ENCODE data around the gene PTPRC. TPM values are rescaled to one million over a fixed set of nuclear protein-coding genes. Genes with fewer than 3 reads are reported as not detected.

PTPRC gene
- total RNA-seq, 1 experiment from 2014 or later: 0.25 TPM

DNA sequence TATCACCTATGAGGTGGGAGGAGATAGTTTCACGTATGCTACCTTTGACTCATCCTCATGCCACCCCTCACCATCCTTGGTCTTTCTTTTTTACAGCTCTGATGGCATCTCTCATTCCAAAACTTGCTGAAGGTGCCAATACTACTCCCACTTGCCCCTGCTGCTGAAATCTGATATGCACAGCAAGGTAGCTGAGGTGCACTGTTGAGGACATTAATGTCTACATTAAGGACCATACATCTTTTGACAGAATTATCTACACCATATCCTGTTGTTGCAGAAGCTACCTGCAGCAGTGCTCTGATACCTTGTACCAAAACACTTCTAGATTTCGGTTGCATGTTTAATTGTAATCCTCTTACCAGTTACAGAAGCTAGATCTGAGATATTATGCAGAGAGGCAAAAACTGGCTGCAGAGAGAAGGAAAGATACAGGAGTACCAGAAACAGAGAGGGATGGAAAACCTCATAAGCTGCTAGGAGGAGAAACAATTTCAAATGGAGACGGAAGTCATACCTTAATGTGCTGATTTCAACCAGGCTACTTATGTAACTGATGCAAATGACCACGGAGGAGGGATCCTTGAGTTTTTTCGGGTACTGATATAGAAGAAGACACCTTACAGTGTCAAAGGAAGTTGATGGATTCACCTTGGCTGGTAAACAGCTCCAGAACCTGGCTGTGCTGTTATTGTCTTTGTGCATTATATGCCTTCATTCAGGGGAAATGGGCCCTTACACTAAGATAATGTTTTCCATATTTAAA lies 19.3 kb upstream of the PTPRC start:
- Histone ChIP-seq H3K27me3 (replicated peaks; ENCODE audit: control insufficient read depth, insufficient read depth, low read length) (no peaks in the 10 kb centered on the region), H3K4me3 (ENCODE audit: low read depth, low read length) (no peak overlapping the region), H3K9me3 (no peaks in the 10 kb centered on the region), H3K36me3 (ENCODE audit: control insufficient read depth, insufficient read depth, low read length) (no peaks in the 10 kb centered on the region), H3K4me1 (no peaks in the 10 kb centered on the region)
- Mint-ChIP-seq H3K4me3 (ENCODE audit: unreplicated experiment) (no peak overlapping the region), H3K36me3 (ENCODE audit: insufficient read depth, unreplicated experiment) (no peaks in the 10 kb centered on the region), H3K27ac (ENCODE audit: unreplicated experiment) (no peak overlapping the region), H3K27me3 (ENCODE audit: insufficient read depth, unreplicated experiment) (no peaks in the 10 kb centered on the region), H3K9me3 (ENCODE audit: unreplicated experiment) (no peaks in the 10 kb centered on the region), H3K4me1 (ENCODE audit: low read depth, unreplicated experiment) (no peaks in the 10 kb centered on the region)
- DNase-seq: no peak
- TF ChIP-seq CTCF (IDR thresholded peaks at IDR 0.05; ENCODE audit: insufficient read depth in 1 of 2, low read depth in 1 of 2, low read length in 1 of 2, severe bottlenecking in 1 of 2, unreplicated experiment in 1 of 2): no peak
- ChIA-PET POLR2A (no interaction called here), CTCF (no interaction called here)
- BruUV-seq (replicated peaks): no TSS peak
- intact Hi-C loops (cut with micrococcal nuclease; ENCODE audit: unreplicated experiment): no loop called here

DNA sequence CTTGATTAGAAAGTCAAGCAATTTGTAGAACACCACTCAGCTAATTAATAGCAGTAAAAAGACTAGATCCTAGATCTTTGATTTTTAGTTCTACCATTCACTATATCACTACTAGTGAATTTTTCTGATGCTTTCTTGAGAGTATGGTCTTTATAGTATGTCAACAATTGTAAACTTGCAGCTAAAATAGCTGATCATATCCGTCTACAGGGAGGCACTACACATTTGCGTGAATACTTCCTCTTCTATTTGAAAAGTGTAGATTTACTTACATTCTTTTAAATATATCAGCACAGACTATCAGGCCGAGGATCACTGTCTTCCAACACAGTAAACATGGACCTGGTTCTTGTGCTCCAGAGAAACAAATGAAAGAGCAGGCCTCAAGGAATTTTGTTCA lies 18.6 kb upstream of the PTPRC start:
- Histone ChIP-seq H3K4me3 (ENCODE audit: low read depth, low read length) (no peak overlapping the region), H3K27me3 (replicated peaks; ENCODE audit: control insufficient read depth, insufficient read depth, low read length) (no peaks in the 10 kb centered on the region), H3K4me1 (no peaks in the 10 kb centered on the region), H3K9me3 (no peaks in the 10 kb centered on the region), H3K36me3 (ENCODE audit: control insufficient read depth, insufficient read depth, low read length) (no peaks in the 10 kb centered on the region)
- intact Hi-C loops (cut with micrococcal nuclease; ENCODE audit: unreplicated experiment): no loop called here
- CTCF ChIA-PET: no interaction called here
- no peak for TF ChIP-seq CTCF (IDR thresholded peaks at IDR 0.05; ENCODE audit: insufficient read depth in 1 of 2, low read depth in 1 of 2, low read length in 1 of 2, severe bottlenecking in 1 of 2, unreplicated experiment in 1 of 2)
- Mint-ChIP-seq H3K9me3 (ENCODE audit: unreplicated experiment) (no peaks in the 10 kb centered on the region), H3K27ac (ENCODE audit: unreplicated experiment) (no peak overlapping the region), H3K36me3 (ENCODE audit: insufficient read depth, unreplicated experiment) (no peaks in the 10 kb centered on the region), H3K4me3 (ENCODE audit: unreplicated experiment) (no peak overlapping the region), H3K4me1 (ENCODE audit: low read depth, unreplicated experiment) (no peaks in the 10 kb centered on the region), H3K27me3 (ENCODE audit: insufficient read depth, unreplicated experiment) (no peaks in the 10 kb centered on the region)
- no TSS peak for BruUV-seq (replicated peaks)
- DNase-seq: no peak
- POLR2A ChIA-PET: no interaction called here

DNA sequence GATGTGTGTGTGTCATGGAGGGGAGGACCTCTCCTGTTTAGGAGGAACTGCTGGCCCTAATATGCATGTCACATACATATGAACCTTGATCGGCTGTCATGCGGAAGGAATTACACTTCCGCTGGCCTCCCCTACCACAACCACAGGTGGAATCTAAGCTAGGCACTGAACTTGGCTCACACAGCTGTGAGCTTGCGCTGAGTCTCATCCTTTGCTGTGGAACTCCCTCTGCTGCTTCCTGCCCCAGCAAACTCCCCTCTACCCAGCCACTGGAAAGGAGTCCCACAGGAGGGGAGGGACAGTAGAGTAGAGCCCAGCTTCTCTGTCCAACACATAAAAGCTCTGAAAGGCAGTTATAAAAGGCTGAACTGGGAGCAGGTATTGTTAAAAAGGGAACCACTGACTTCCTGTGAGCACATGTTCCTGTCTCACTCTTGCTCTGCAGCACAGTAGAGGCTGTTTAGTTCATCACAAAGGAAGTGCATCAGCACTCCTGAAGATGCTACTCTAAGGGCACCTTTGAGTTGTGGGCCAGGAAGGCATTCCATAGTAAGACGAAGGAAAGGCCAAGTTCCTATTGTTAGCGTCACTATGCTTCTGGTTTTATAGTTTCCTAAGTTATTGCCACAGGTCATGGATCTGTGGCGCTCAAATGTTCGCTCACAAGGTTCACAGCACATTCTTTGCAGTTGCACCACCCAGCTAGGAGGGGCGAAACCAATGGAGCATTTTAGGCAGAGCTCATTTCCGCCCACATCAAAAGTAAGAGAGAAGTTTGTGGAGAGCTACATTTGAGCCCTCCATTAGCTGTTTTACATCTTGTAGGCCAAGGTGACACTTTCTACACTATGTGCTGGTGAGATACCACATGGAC lies 17.7 kb upstream of the PTPRC start:
- Mint-ChIP-seq H3K27me3 (ENCODE audit: insufficient read depth, unreplicated experiment) (peaks cover under 1% of the 10 kb centered on the region), H3K9me3 (ENCODE audit: unreplicated experiment) (no peaks in the 10 kb centered on the region), H3K36me3 (ENCODE audit: insufficient read depth, unreplicated experiment) (no peaks in the 10 kb centered on the region), H3K27ac (ENCODE audit: unreplicated experiment) (no peak overlapping the region), H3K4me3 (ENCODE audit: unreplicated experiment) (no peak overlapping the region), H3K4me1 (ENCODE audit: low read depth, unreplicated experiment) (no peaks in the 10 kb centered on the region)
- ChIA-PET CTCF (no interaction called here), POLR2A (no interaction called here)
- Histone ChIP-seq H3K4me1 (no peaks in the 10 kb centered on the region), H3K36me3 (ENCODE audit: control insufficient read depth, insufficient read depth, low read length) (no peaks in the 10 kb centered on the region), H3K27me3 (replicated peaks; ENCODE audit: control insufficient read depth, insufficient read depth, low read length) (no peaks in the 10 kb centered on the region), H3K9me3 (no peaks in the 10 kb centered on the region), H3K4me3 (ENCODE audit: low read depth, low read length) (no peak overlapping the region)
- intact Hi-C loops (cut with micrococcal nuclease; ENCODE audit: unreplicated experiment): no loop called here
- no TSS peak for BruUV-seq (replicated peaks)
- DNase-seq: no peak
- TF ChIP-seq CTCF (IDR thresholded peaks at IDR 0.05; ENCODE audit: insufficient read depth in 1 of 2, low read depth in 1 of 2, low read length in 1 of 2, severe bottlenecking in 1 of 2, unreplicated experiment in 1 of 2): no peak
